Mucosa of stomach (tissue), 1 donor: ENCODE results near the gene RIOK1.

Source experiments
- H3K27me3 ChIP-seq: one replicate; pipeline ENCODE4 v1.7.0; 2013; ENCODE audit warnings: mild to moderate bottlenecking, low read length; ENCODE audit not compliant: control insufficient read depth, insufficient read depth
- H3K36me3 ChIP-seq: one replicate; pipeline ENCODE4 v1.7.0; 2013; ENCODE audit warnings: low read length; ENCODE audit not compliant: control insufficient read depth, insufficient read depth
- H3K4me1 ChIP-seq: one replicate; pipeline ENCODE4 v1.7.0; 2013; ENCODE audit warnings: mild to moderate bottlenecking, low read length; ENCODE audit not compliant: control insufficient read depth, insufficient read depth
- H3K4me3 ChIP-seq: one replicate; pipeline ENCODE4 v1.7.0; 2013; ENCODE audit warnings: low read length
- H3K9ac ChIP-seq: one replicate; pipeline ENCODE4 v1.7.0; 2013; ENCODE audit warnings: mild to moderate bottlenecking, low read length, moderate library complexity
- H3K9me3 ChIP-seq: one replicate; pipeline ENCODE4 v1.7.0; 2013; ENCODE audit warnings: mild to moderate bottlenecking, low read length, moderate library complexity; ENCODE audit not compliant: control insufficient read depth
- donor health status: Pancreatic carcinoma.

The RIOK1 gene

DNA sequence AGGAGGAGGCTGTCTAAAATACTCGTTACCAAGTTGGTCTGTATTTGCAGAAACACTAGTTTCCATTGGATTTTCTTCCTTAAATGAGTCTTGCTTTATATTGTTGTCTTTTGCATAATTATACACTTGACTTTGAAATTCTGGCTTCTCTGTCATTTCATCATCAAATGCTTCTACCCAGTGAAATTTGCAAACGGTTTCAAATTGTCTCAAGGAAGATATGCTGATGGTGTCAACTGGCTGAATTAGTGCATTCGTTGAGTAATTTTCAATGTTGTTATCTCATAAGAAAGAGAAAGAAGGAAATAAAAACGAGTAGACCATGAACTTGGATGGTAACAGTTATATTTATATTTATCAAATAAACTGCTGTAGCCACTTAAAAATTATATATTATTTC lies 10.9 kb upstream of the RIOK1 start:
- H3K9ac ChIP-seq, result no peak overlapping the region

DNA sequence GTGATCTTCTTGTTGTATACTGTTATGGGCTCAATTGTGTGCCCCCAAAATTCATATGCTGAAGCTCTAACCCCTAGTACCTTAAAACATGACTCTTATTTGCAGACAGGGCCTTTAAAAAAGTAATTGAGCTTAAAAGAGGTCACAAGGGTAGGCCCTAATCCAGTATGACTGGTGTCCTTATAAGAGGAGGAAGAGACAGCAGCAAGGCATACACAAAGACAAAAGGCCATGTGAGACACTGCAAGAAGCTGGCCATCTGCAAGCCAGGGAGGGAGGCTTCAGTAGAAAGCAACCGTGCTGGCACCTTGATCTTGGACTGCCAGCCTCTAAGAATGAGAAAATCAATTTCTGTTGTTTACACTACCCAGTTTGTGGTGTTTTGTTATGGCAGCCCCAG lies 8.5 kb upstream of the RIOK1 start:
- Histone ChIP-seq H3K9me3 (no peaks in the 10 kb centered on the region), H3K27me3 (no peaks in the 10 kb centered on the region), H3K4me1 (no peaks in the 10 kb centered on the region), H3K9ac (no peak overlapping the region), H3K4me3 (no peak overlapping the region), H3K36me3 (no peaks in the 10 kb centered on the region)

More for the DNA sequence above, 10.9 kb upstream of the RIOK1 start:
- no peaks in the 10 kb centered on the region for H3K9me3 ChIP-seq
- no peak overlapping the region for H3K4me3 ChIP-seq
- H3K4me1 ChIP-seq, result no peaks in the 10 kb centered on the region
- no peaks in the 10 kb centered on the region for H3K36me3 ChIP-seq
- H3K27me3 ChIP-seq, result no peaks in the 10 kb centered on the region

DNA sequence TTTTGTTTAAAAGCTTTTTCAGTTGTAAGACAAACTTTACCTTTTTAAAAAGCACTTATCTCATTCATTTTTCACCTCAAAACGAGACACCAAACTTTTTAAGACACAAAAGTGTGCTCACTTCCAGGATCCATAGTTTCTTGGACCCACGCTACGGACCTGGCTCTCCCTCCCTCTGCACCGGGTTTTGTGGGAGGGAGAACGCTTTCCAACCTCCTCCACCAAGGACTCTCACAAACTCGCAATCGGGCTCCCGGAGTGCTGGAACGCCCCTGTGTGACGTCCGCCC lies 502 bp upstream of the RIOK1 start:
- Histone ChIP-seq H3K27me3 (no peaks in the 10 kb centered on the region), H3K9me3 (no peaks in the 10 kb centered on the region), H3K4me3 (peak overlapping the region; percentile 78), H3K4me1 (peaks cover 12% of the 10 kb centered on the region), H3K36me3 (no peaks in the 10 kb centered on the region), H3K9ac (peak overlapping the region; percentile 86)

DNA sequence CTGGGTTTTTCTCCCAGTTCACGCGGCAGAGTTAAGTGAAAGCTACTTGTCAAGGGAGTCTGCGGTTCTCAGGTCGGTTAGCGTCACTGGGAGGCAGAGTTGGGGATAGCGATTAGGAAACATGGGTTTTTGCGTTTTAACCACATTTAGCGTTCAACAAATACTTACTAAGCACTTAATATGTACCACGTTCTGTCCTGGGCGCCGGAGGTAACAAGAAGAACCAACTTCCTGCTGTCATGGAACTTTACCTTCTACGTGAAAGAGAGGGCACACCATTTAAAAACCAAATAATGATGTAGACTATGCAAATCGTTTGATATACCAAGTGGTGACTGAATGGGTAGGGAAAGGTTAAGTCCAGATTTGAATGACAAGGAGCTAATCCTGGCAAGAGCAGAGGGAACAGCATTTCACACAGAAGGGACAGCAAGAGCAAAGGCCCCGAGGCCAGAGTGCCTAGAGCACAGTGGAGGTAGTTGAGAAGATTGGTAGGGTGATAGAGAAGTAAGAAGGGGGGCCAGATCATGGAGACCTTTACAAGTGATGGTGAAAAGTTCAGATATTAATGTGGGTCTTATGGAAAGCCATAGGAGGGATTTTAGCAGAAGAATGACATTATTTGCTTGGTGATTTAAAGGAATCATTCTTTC lies 744 bp downstream of the RIOK1 start:
- Histone ChIP-seq H3K9me3 (no peaks in the 10 kb centered on the region), H3K9ac (peak overlapping the region; percentile 86), H3K4me1 (peaks cover 12% of the 10 kb centered on the region), H3K36me3 (no peaks in the 10 kb centered on the region), H3K27me3 (no peaks in the 10 kb centered on the region), H3K4me3 (peak overlapping the region; percentile 78)

DNA sequence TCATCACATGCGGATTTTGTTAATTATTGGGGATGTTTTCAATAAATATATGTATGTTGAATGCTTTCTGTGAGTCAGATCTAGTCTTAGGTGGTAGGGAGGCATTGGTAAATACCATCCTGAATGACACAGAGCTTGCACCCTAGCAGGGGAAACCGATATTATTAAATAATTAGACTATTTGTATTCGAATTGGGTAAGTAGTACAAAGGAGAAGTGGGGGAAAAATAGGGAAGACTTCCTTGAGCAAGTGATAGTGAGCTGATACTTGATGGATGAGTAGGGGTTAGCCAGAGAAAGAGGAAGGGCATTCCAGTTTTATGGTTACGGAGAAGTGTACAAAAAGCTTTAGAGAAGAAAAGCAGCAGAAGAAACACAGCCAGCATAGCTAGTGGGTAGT lies 1.5 kb downstream of the RIOK1 start:
- H3K4me3 ChIP-seq, result no peak overlapping the region
- no peak overlapping the region for H3K9ac ChIP-seq
- no peaks in the 10 kb centered on the region for H3K36me3 ChIP-seq
- H3K4me1 ChIP-seq, result peaks cover 12% of the 10 kb centered on the region
- H3K27me3 ChIP-seq, result no peaks in the 10 kb centered on the region
- H3K9me3 ChIP-seq, result no peaks in the 10 kb centered on the region

DNA sequence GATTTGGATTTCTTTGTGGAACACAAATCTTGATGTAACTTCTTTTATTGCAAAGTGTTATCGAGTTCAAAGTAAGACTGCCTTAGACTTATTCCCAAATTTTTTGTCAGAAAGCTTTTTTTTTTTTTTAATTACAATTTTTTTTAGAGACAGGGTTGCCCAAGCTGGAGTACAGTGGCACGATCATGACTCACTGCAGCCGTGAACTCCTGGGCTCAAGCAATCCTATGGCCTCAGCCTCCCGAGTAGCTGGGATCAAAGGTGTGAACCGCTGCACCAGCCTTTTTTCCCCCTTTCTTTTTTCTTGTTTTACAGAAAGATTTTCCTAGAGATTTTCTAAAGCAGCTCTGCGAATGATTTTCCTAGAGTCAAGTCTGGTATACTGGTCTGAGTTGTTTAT lies 2.8 kb downstream of the RIOK1 start:
- Histone ChIP-seq H3K9me3 (no peaks in the 10 kb centered on the region), H3K4me3 (no peak overlapping the region), H3K36me3 (no peaks in the 10 kb centered on the region), H3K27me3 (no peaks in the 10 kb centered on the region), H3K9ac (no peak overlapping the region), H3K4me1 (peaks cover 12% of the 10 kb centered on the region)

DNA sequence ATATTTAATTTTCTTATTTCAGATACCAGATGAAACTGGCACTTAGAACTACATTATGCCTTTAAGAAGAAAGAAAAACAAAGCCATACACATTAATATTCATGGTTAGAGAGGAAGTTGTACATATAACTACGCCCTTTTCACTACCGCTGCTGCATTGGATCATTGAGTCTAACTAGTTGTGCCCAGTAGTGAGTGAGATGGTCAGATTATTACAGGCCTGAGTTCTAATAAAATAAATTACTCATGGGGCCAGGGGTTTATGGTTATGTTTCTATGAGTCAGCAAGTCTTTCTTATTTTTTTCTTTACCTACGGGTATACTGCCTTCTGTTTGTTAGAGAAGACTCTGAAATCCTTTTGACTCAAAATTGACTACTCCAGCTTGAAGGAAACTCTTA lies 11.5 kb downstream of the RIOK1 start:
- Histone ChIP-seq H3K9me3 (no peaks in the 10 kb centered on the region), H3K4me1 (no peaks in the 10 kb centered on the region), H3K36me3 (peaks cover 5% of the 10 kb centered on the region), H3K27me3 (no peaks in the 10 kb centered on the region), H3K9ac (no peak overlapping the region), H3K4me3 (no peak overlapping the region)

DNA sequence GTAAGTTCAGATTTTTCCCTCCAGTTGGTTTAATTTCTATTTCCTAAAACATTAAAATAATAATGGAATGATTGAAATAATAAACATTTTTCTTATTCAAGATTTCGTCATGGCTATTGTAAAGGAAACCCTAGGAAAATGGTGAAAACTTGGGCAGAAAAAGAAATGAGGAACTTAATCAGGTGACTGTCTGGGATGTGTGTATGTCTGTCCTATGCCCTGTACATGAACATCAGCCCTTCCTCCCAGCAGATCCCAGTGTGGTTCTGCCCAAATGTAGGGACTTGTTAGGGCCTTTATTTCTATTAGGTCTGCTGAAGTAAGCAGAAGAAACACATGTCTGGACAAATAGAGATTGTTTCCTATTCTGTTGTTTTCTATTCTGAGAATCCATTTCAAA lies 13.1 kb downstream of the RIOK1 start:
- Histone ChIP-seq H3K36me3 (peaks cover 5% of the 10 kb centered on the region), H3K9me3 (no peaks in the 10 kb centered on the region), H3K4me3 (no peak overlapping the region), H3K27me3 (no peaks in the 10 kb centered on the region), H3K9ac (no peak overlapping the region), H3K4me1 (no peaks in the 10 kb centered on the region)

DNA sequence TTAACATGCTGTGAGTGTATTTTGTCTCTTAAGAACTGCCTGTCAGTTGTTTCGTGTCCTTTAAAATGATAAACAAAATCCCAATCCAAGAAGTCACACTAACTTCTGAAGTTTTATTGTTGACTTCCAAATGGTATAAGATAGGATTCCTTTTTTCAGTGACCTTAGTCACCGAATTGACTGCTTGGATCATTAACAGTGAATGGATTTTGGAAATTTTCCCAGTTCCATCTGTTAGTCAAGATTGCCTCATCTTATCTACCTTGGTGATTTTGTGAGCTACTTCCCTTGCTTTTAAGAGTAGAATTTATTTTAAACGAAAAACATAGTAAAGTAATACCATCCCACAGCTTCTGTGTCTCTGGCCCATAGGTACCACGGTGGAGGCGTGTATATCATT lies 14.9 kb downstream of the RIOK1 start:
- H3K27me3 ChIP-seq, result no peaks in the 10 kb centered on the region
- H3K4me3 ChIP-seq, result no peak overlapping the region
- H3K36me3 ChIP-seq, result peaks cover 5% of the 10 kb centered on the region
- H3K9ac ChIP-seq, result no peak overlapping the region
- no peaks in the 10 kb centered on the region for H3K4me1 ChIP-seq
- no peaks in the 10 kb centered on the region for H3K9me3 ChIP-seq

DNA sequence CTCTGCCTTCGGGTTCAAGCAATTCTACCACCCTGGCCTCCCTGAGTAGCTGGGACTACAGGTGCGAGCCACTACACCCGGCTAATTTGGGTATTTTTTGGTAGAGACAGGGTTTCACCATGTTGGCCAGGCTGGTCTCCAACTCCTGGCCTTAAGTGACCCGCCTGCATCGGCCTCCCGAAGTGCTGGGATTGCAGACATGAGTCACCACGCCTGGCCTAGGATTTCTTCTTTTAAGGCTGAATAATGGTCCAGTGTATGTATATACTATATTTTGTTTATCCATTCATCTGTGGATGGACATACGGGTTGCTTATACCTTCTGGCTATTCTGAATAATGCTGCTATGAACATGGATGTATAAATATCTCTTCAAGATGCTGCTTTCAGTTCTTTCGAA lies 17.1 kb downstream of the RIOK1 start:
- no peaks in the 10 kb centered on the region for H3K4me1 ChIP-seq
- no peaks in the 10 kb centered on the region for H3K9me3 ChIP-seq
- no peaks in the 10 kb centered on the region for H3K27me3 ChIP-seq
- no peak overlapping the region for H3K4me3 ChIP-seq
- H3K36me3 ChIP-seq, result peaks cover 5% of the 10 kb centered on the region
- H3K9ac ChIP-seq, result no peak overlapping the region

DNA sequence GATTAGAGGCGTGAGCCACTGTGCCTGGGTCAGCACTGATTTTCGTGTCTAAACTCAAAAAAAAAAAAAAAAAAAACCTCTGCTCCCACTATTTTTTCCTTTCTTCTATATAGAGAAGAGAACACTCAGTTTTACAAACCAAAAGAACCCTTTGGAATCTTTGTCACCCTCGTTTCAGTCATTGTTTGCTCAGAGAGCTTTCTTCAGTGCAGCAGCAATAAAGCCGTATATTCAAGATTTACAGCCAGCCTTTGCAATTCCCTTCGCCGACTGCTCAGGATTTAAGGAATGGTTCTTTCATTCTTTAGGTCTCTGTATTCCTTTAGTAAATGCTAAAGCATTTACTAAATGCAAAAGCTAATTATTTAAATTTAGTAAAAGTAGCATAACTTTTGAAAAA lies 20.1 kb downstream of the RIOK1 start:
- Histone ChIP-seq H3K4me1 (no peaks in the 10 kb centered on the region), H3K9me3 (no peaks in the 10 kb centered on the region), H3K4me3 (no peak overlapping the region), H3K9ac (no peak overlapping the region), H3K27me3 (no peaks in the 10 kb centered on the region), H3K36me3 (peaks cover 11% of the 10 kb centered on the region)

DNA sequence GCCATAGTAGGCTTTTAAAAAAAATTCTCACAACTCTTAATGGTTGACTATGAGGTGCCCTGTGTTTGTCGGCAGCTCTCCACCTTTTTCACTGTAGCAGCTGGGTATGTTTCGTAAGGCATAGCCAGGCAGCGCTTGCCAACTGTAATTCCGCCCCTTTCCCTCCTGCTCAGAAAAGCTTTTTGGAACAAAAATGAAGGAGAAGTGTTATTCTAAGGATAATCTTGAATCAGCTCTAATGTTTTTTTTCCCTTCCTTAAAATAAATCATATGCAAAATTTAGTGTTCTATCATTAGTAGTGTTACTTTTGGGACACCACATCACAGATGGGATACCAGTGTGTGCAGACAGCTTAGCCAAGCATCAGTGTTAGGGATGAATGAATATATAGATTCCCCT lies 21.2 kb downstream of the RIOK1 start:
- H3K27me3 ChIP-seq, result no peaks in the 10 kb centered on the region
- H3K4me1 ChIP-seq, result no peaks in the 10 kb centered on the region
- no peak overlapping the region for H3K4me3 ChIP-seq
- no peak overlapping the region for H3K9ac ChIP-seq
- H3K9me3 ChIP-seq, result no peaks in the 10 kb centered on the region
- peaks cover 15% of the 10 kb centered on the region for H3K36me3 ChIP-seq

DNA sequence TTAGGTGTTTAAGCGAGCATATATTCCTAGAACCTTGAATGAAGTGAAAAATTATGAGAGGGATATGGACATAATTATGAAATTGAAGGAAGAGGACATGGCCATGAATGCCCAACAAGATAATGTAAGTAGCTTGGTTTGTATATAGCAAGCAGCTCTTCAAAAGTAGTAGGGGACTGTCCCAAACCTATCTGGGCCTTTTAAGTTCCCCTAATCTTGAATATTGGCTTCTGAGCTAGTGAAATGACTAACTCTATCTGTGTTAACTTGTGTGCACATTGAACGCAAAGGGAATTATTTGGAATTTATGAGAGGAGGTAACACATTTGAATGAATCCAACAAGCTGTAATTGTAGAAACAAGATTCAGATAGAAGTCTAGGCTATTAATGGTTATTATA lies 21.7 kb downstream of the RIOK1 start:
- Histone ChIP-seq H3K4me1 (no peaks in the 10 kb centered on the region), H3K4me3 (no peak overlapping the region), H3K27me3 (no peaks in the 10 kb centered on the region), H3K9ac (no peak overlapping the region), H3K9me3 (no peaks in the 10 kb centered on the region), H3K36me3 (peaks cover 15% of the 10 kb centered on the region)
